HG03135 (cell line): Measurements from ENCODE around the gene DELE1.

ENCODE experiments used
- ATAC-seq: cut with Tn5 transposase; IDR thresholded peaks from one replicate; pipeline ENCODE4 v1.9.1; 2021; ENCODE audit warnings: mild to moderate bottlenecking, moderate library complexity; ENCODE audit not compliant: unreplicated experiment

DELE1 gene

DNA sequence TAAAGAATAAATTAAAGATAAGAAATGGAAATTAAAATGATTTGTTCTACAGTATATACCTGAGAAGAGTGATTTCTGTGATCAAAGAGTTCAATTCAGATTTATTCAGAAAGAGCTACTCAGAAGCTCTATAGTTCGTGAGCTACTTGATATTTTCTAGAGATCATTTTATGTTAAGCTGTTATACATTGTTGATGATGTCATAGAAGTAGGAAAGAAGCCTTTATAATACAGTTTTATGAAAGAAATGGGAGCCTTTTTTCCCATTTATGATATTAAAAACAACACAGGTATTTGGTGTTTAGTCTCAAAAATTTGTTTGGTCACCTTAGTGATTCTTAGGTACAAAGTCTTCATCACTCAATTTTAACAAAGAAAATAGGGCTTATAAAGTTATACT, 66.0 kb downstream of the DELE1 start:
- no peak for ATAC-seq
